Activated T-helper 9 cell treated with anti-CD3 and anti-CD28 coated beads, Interleukin-2, amount 50 U/mL, for 16 hours (primary cell): Measurements from ENCODE around the gene SPHK1.

ENCODE experiments used
- DNase-seq: peaks from one replicate; pipeline ENCODE4 v3.0.0-alpha.2; 2020; ENCODE audit warnings: low read depth

Gene SPHK1

GRCh38 chr17:76433693-76434092, 49.3 kb downstream of the SPHK1 start:
- DNase-seq = no peak

DNA sequence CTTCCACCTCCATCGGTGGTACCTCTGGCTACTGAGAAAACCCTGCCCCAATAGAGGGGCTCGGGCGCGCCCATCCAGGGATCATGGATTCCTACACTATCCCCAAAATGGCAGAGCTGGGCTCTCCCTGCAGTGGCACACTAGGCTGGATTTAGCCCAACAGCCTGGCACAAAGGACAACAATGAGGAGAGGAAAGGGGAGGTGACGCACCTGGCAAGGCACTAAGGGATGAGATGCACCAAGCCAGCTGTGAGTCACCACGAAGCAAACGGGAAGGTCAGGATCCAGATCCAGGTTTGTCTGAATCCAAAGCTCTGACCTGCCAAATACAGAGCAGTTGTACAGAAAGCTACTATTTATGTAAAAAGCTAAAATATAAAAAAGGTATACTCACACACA, 50.5 kb downstream of the SPHK1 start:
- DNase-seq = no peak

DNA sequence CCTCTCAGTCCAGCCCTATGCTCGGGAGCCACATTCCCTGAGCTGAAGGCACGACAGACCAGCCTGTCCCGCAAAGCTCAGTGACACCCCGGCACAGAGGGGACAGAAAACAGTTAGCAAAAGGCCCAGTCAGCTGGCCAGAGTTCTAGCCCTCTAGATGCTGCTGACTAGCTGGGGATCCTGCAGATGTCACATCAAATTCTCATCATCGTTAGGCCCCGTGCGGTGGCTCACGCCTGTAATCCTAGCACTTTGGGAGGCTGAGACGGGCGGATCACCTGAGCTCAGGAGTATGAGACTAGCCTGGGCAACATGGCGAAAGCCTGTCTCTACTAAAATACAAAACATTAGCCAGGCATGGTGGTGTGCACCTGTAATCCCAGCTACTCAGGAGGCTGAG, 51.3 kb downstream of the SPHK1 start:
- DNase-seq = no peak
